Ovary (tissue), 9 donors: Measurements from ENCODE around the gene CDC42BPB. TPM values are rescaled to one million over a fixed set of nuclear protein-coding genes. Genes with fewer than 3 reads are reported as not detected.

Experiments used
- DNase-seq, 5 donors: peaks; one replicate each; pipeline ENCODE4 v3.0.0-alpha.2; 2019 to 2020
- H3K27ac ChIP-seq, 2 donors: fragments of 200-600 bp; one replicate each; pipeline versions ENCODE4 v1.5.1 to v1.8.0; 2019 to 2022
- H3K27me3 ChIP-seq: fragments of 200-600 bp; one replicate; pipeline ENCODE4 v1.8.0; 2022
- H3K36me3 ChIP-seq: fragments of 200-600 bp; sonication (generic); one replicate; pipeline ENCODE4 v1.5.1; 2019
- H3K4me1 ChIP-seq: one replicate; pipeline ENCODE4 v1.8.1; 2013; ENCODE audit warnings: mild to moderate bottlenecking, moderate library complexity; ENCODE audit not compliant: insufficient read depth
- H3K4me3 ChIP-seq: fragments of 200-600 bp; sonication (generic); one replicate; pipeline ENCODE4 v1.5.1; 2017
- H3K9me3 ChIP-seq, 2 donors: fragments of 200-600 bp in 1 of 2; sonication (generic) in 1 of 2; one replicate each; pipeline versions ENCODE4 v1.5.1 to v1.8.1; 2013 to 2019; ENCODE audit warnings: mild to moderate bottlenecking in 1 of 2, moderate library complexity in 1 of 2
- CTCF ChIP-seq, 3 donors: fragments of 450-650 bp in 2 of 3; fragments of 200-600 bp in 1 of 3; IDR thresholded peaks; one replicate each; pipeline versions ENCODE4 v1.5.1 to v1.8.0; 2016 to 2022; ENCODE audit warnings: antibody characterized with exemption in 3 of 3, mild to moderate bottlenecking in 1 of 3
- EP300 ChIP-seq: sonication (generic); formaldehyde crosslinking; IDR thresholded peaks from one replicate; pipeline ENCODE4 v1.6.1; 2017; ENCODE audit warnings: antibody characterized with exemption
- POLR2A ChIP-seq: fragments of 450-650 bp; IDR thresholded peaks from one replicate; pipeline ENCODE4 v1.6.1; 2017; ENCODE audit warnings: antibody characterized with exemption, mild to moderate bottlenecking, moderate library complexity
- WGBS, 3 donors: extraction: QIAGEN DNeasy Blood & Tissue Kit in 1 of 3; methylation state at CpG; one replicate each; pipeline versions ENCODE4 v1.1.5 to v1.1.7; 2013 to 2017; 5-methylcytosine and 5-hydroxymethylcytosine counted together
- intact Hi-C, 4 donors: fragments of 100-400 bp; cut with DNase I; formaldehyde crosslinking; loops; one replicate each; pipeline versions ENCODE4 v1.11.0 to v1.15.1; 2022 to 2023
- polyA plus RNA-seq, 2 donors: library from polyadenylated mRNA; stranded (reverse); fragments of 200-250 nt in 1 of 2; fragments of 350-450 nt in 1 of 2; fragmentation: Illumina TruSeq in 1 of 2; extraction: RNeasy Lipid Tissue Mini Kit (QIAGEN cat#74804) in 1 of 2; gene quantifications; one replicate each; pipeline ENCODE4 v1.2.3, GENCODE V29; 2013 to 2014
- total RNA-seq, 7 donors: library from RNA; depleted of rRNA in 2 of 7; stranded (reverse); fragments of >200 nt in 2 of 7; fragmentation: NEBNext Ultra II Directional in 3 of 7; extraction: Animal tissue kit (Norgen Biotek cat#: 25700) in 3 of 7; gene quantifications; one replicate each; pipeline versions ENCODE4 v1.1.0 to v1.2.4, GENCODE V29; 2016 to 2023
- donor health status: DM: no; HTN: no; CAD: no; lungs with moderate emphysema.
- donor health status: DM: no; HTN: no; CAD: no.
- donor health status: Bipolar disorder and iron deficiency.
- donor health status: DM: yes; HTN: yes; CAD: no.
- donor health status: DM: no; HTN: no; CAD: no.
- donor health status: DM: yes; HTN: yes; CAD: no.

The CDC42BPB gene
- total and polyA plus RNA-seq, 9 donors: 50.0 to 103 (median 75.1) TPM

DNA sequence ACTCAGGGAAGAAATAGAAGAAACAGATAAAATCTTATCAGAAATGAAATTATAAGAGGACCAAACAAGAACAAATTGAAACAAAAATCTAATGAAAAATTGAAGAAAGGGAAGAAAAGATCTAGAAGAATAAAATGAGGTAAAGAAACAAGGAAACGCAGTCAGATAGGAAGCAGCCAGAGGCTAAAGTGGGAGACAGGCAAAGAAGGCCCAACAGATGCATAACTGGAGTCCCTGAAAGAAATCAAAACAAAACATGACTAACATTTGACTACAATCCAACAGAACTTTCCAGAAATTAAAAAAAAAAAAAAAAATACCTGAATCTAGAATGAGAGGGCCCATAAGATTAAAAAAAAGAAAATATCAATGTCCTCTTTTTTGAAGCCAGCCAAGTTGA lies 69.3 kb downstream of the CDC42BPB start:
- intact Hi-C loops: no loop called here
- no peak overlapping the region for H3K4me3 ChIP-seq
- TF ChIP-seq EP300 (no peak), CTCF (IDR thresholded peaks at IDR 0.05) (no peak), POLR2A (no peak)
- no peaks in the 10 kb centered on the region for H3K27me3 ChIP-seq
- peaks cover 0 to 7% of the 10 kb centered on the region in 2 donors for H3K9me3 ChIP-seq
- H3K4me1 ChIP-seq: no peaks in the 10 kb centered on the region
- no peak for DNase-seq
- H3K27ac ChIP-seq: no peak overlapping the region
- WGBS, 3 donors: 94 to 100% (median 100%) methylated on average over 1 of the region's 1 CpG
- no peaks in the 10 kb centered on the region for H3K36me3 ChIP-seq

- H3K27me3 ChIP-seq: no peaks in the 10 kb centered on the region
- H3K9me3 ChIP-seq: peaks cover 0 to 7% of the 10 kb centered on the region in 2 donors
- no peak overlapping the region for H3K4me3 ChIP-seq
- H3K27ac ChIP-seq: no peak overlapping the region
- 77 to 85% (median 84%) methylated on average over 19 of the region's 19 CpGs for WGBS, 3 donors
- TF ChIP-seq EP300 (no peak), POLR2A (no peak), CTCF (IDR thresholded peaks at IDR 0.05) (no peak)
- no peaks in the 10 kb centered on the region for H3K4me1 ChIP-seq
- intact Hi-C loops: no loop called here
- no peaks in the 10 kb centered on the region for H3K36me3 ChIP-seq
- DNase-seq: no peak
Observed at GRCh38 chr14:102986810-102987579, 70.4 kb downstream of the CDC42BPB start.

DNA sequence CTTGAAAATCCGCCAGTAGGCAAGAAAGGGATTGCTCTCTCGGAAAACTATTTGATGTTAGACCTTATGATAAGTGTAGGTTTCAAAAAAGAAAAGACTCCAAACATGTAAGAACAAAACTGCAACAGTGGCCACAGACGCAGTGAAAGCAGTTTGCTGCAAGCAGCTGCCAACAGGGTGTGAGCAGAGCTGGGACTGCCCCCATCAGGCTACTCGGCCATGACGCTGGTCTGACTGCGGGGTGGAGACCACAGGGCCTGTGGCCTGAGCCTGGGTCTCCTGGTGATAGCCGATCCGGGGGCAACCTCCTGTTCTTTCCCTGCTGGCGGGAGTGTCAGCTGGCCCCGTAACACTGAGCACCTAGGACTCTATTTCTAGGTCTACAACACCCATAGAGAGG lies 71.7 kb downstream of the CDC42BPB start:
- no peak for DNase-seq
- H3K9me3 ChIP-seq: peaks cover 0 to 7% of the 10 kb centered on the region in 2 donors
- intact Hi-C loops: no loop called here
- H3K27me3 ChIP-seq: no peaks in the 10 kb centered on the region
- TF ChIP-seq POLR2A (no peak), EP300 (no peak), CTCF (IDR thresholded peaks at IDR 0.05) (no peak)
- no peaks in the 10 kb centered on the region for H3K36me3 ChIP-seq
- 76 to 85% (median 80%) methylated on average over 10 of the region's 10 CpGs for WGBS, 3 donors
- no peak overlapping the region for H3K4me3 ChIP-seq
- H3K4me1 ChIP-seq: no peaks in the 10 kb centered on the region
- no peak overlapping the region for H3K27ac ChIP-seq

DNA sequence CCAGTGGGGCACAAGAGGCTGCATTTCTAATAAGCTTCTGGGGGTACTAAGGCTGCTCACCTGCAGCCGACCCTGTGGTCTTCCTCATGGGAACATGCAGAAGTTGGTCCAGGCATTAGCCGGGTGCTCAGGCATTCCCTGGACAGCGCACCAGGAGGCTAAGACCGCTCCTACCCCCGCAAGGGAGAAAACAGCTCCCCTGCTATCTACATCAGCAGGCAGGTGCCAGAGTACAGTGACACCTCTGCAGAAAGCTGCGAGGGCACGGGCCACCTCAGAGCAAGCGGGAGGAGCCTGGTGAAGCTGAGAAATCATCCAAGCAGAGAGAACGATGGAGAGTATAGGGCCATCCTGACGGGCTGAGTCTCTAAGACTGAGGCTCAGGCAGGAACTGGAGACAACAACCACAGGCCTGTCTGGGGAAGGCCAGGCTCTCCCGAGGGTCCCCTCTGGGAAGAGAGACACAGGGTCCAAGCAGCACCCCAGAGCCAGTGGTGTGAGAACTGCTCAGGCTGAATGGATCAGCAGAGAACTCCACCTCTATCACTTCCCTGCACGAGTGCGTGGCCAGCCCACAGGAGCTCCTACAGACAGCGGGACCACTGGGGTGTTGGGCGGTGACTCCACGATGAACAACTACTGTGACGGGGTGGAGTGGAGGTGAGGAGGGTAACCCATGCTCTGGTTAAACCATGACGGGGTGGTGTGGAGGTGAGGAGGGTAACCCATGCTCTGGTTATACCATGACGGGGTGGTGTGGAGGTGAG lies 72.8 kb downstream of the CDC42BPB start:
- Histone ChIP-seq H3K4me1 (no peaks in the 10 kb centered on the region), H3K4me3 (no peak overlapping the region), H3K36me3 (no peaks in the 10 kb centered on the region), H3K9me3 (peaks cover 0 to 7% of the 10 kb centered on the region in 2 donors), H3K27me3 (no peaks in the 10 kb centered on the region), H3K27ac (no peak overlapping the region)
- no peak for TF ChIP-seq CTCF (IDR thresholded peaks at IDR 0.05)
- no peak for TF ChIP-seq POLR2A
- TF ChIP-seq EP300: no peak
- intact Hi-C loops: no loop called here
- WGBS, 3 donors: 91 to 93% (median 93%) methylated on average over 19 of the region's 19 CpGs
- no peak for DNase-seq
